ENCODE results near the gene BMX. TPM values are rescaled to one million over a fixed set of nuclear protein-coding genes. Genes with fewer than 3 reads are reported as not detected.

BMX gene
- total and polyA plus RNA-seq, 9 of the 15 experiments (the other 6 are each of a cell fraction or from before 2014, with no cell fraction given): 0.45 to 4.2 (median 1.8) TPM

DNA sequence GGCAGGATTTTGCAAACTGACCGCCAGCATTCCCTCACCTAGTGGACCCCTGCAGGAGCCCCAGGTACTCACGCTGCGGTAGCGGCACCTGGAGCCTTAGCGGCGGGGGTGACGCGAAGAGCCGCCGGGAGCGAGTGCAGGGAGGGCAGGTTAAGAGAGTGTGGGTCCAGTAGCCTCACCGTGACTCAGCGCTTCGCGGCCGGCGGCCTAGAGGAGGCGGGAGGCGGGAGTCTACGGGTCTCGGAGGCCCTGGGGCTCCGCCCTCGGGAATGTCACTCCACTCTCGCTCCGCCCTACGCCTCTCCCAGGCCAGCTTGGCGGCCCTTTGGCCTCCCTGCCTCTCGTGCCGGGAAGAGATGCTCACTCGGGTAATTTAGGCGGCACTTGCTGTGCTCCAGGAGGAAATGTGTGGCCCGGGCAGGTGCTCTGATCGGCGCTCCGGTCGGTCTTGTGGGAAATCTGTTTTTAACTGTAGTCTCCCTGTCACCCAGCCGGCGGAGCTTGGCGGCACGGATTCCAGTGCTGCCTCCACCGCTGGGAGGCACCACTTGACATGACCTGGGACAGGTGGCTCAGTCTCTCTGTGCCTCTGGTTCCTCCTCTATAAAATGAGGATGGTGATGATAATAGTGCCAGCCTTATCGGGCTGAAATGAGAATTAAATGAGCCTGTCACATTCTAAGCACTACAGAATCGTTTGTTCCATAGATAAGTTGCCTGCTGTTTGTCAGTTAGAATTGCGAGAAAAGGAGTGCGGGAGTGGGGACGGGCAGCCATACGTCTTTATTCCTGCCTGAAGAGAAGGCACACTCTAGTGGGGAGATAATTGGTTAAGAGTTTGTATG is 7.3 kb upstream of the BMX start, which contains the start of gene PIR (continued):
- TF ChIP-seq, protein P1, sequence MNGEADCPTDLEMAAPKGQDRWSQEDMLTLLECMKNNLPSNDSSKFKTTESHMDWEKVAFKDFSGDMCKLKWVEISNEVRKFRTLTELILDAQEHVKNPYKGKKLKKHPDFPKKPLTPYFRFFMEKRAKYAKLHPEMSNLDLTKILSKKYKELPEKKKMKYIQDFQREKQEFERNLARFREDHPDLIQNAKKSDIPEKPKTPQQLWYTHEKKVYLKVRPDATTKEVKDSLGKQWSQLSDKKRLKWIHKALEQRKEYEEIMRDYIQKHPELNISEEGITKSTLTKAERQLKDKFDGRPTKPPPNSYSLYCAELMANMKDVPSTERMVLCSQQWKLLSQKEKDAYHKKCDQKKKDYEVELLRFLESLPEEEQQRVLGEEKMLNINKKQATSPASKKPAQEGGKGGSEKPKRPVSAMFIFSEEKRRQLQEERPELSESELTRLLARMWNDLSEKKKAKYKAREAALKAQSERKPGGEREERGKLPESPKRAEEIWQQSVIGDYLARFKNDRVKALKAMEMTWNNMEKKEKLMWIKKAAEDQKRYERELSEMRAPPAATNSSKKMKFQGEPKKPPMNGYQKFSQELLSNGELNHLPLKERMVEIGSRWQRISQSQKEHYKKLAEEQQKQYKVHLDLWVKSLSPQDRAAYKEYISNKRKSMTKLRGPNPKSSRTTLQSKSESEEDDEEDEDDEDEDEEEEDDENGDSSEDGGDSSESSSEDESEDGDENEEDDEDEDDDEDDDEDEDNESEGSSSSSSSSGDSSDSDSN (IDR thresholded peaks at IDR 0.05; ENCODE audit: borderline replicate concordance in 1 of 2, low read depth in 2 of 2, low read length in 2 of 2): 0 out of 4 replicates have a peak, but pooled peaks of 1 of the 2 experiments have one; percentile 26
- TF ChIP-seq NBN (IDR thresholded peaks at IDR 0.05; ENCODE audit: low read depth) (peak; percentile 44; the same call in 1 of the 2 replicates), PTBP1 (IDR thresholded peaks at IDR 0.05; ENCODE audit: low read depth, low read length) (no peak), RCOR1 (IDR thresholded peaks at IDR 0.05; ENCODE audit: borderline replicate concordance in 1 of 2, low read depth in 2 of 2, low read length in 2 of 2) (no peak; a peak in 1 of 4 replicates), NFYB (IDR thresholded peaks at IDR 0.05; ENCODE audit: extremely low read depth, insufficient read length) (no peak), HDGF (IDR thresholded peaks at IDR 0.05) (no peak), ZNF316 (IDR thresholded peaks at IDR 0.05) (peak; percentile 95), CTBP1 (IDR thresholded peaks at IDR 0.05; ENCODE audit: borderline replicate concordance) (peak; percentile 78), CEBPG (CRISPR knock-in tag; IDR thresholded peaks at IDR 0.05) (no peak), CEBPG (tag; conservative IDR thresholded peaks at IDR 0.05 in 1 of 2, IDR thresholded peaks at IDR 0.05 in 1 of 2) (no peak), POLR3G (IDR thresholded peaks at IDR 0.05; ENCODE audit: extremely low read depth, insufficient read length, insufficient replicate concordance) (no peak), ZNF696 (CRISPR knock-in tag; conservative IDR thresholded peaks at IDR 0.05) (no peak), SNIP1 (IDR thresholded peaks at IDR 0.05; ENCODE audit: low read depth) (no peak), SMAD1 (IDR thresholded peaks at IDR 0.05; ENCODE audit: low read depth, low read length, partially characterized antibody) (no peak), IFI16 (CRISPR knock-in tag; IDR thresholded peaks at IDR 0.05) (no peak)
- TF ChIP-seq, protein P2, sequence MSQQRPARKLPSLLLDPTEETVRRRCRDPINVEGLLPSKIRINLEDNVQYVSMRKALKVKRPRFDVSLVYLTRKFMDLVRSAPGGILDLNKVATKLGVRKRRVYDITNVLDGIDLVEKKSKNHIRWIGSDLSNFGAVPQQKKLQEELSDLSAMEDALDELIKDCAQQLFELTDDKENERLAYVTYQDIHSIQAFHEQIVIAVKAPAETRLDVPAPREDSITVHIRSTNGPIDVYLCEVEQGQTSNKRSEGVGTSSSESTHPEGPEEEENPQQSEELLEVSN (IDR thresholded peaks at IDR 0.05; ENCODE audit: borderline replicate concordance in 1 of 2, extremely low read depth in 1 of 2, insufficient read depth in 1 of 2, insufficient read length in 1 of 2, low read depth in 1 of 2, low read length in 1 of 2, poor library complexity in 1 of 2, severe bottlenecking in 1 of 2): peak in 1 of 2 experiments; percentile 43
- TF ChIP-seq, protein P3, sequence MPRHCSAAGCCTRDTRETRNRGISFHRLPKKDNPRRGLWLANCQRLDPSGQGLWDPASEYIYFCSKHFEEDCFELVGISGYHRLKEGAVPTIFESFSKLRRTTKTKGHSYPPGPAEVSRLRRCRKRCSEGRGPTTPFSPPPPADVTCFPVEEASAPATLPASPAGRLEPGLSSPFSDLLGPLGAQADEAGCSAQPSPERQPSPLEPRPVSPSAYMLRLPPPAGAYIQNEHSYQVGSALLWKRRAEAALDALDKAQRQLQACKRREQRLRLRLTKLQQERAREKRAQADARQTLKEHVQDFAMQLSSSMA (CRISPR knock-in tag; IDR thresholded peaks at IDR 0.05): no peak
- TF ChIP-seq, protein P4, sequence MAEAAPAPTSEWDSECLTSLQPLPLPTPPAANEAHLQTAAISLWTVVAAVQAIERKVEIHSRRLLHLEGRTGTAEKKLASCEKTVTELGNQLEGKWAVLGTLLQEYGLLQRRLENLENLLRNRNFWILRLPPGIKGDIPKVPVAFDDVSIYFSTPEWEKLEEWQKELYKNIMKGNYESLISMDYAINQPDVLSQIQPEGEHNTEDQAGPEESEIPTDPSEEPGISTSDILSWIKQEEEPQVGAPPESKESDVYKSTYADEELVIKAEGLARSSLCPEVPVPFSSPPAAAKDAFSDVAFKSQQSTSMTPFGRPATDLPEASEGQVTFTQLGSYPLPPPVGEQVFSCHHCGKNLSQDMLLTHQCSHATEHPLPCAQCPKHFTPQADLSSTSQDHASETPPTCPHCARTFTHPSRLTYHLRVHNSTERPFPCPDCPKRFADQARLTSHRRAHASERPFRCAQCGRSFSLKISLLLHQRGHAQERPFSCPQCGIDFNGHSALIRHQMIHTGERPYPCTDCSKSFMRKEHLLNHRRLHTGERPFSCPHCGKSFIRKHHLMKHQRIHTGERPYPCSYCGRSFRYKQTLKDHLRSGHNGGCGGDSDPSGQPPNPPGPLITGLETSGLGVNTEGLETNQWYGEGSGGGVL (CRISPR knock-in tag; IDR thresholded peaks at IDR 0.05): no peak
